GM12872 (cell line): Measurements from ENCODE around the gene ZNF223.

Experiments
- TF ChIP-seq, protein P1 (sequence below): IDR thresholded peaks from 3 replicates; pipeline ENCODE4 v1.5.1; 2011; ENCODE audit warnings: low read depth, mild to moderate bottlenecking, low read length, moderate library complexity; ENCODE audit not compliant: insufficient read depth

Gene ZNF223

DNA sequence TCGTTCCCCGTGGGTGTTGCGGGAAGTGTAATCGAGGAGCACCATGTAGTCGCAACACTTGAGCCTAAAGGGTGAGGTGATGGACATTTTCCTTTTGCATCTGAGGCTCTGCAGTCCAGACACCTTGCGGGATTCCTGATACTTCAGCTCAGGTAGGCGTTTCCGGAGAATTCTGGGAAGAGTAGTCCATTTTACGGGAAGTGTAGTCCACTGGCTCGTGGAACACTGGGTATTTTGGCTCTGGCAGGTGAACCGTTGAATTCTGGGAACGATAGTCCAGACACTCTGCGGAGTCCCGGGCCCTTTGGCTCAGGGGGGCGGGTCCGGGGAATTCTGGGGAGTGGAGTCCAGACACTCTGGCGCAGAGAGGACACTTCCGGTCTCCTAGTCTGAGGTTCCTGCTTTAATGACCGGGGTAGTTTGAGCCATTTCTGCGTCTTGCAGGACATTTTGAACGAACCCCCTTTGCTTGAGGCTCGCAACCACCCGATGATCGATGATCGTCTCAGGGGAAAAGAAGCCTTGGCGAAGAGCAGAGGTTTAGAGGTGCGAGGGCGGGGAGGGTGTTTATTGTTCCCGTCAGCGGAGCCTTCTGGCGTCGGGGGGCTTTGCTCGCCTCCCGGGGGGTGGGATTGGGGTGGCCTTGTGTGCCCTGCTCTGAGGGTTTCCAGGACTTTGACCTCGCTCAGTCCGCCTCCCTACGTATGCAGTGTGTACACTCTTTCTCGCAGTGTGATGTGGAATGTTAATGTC, at the start of gene ZNF223:
Gene ZNF223, plus strand, starts transcription at position 387 of the 753 bp plus-strand sequence. CDS start 3,141 bp downstream, outside the sequence.
- TF ChIP-seq, protein P1, sequence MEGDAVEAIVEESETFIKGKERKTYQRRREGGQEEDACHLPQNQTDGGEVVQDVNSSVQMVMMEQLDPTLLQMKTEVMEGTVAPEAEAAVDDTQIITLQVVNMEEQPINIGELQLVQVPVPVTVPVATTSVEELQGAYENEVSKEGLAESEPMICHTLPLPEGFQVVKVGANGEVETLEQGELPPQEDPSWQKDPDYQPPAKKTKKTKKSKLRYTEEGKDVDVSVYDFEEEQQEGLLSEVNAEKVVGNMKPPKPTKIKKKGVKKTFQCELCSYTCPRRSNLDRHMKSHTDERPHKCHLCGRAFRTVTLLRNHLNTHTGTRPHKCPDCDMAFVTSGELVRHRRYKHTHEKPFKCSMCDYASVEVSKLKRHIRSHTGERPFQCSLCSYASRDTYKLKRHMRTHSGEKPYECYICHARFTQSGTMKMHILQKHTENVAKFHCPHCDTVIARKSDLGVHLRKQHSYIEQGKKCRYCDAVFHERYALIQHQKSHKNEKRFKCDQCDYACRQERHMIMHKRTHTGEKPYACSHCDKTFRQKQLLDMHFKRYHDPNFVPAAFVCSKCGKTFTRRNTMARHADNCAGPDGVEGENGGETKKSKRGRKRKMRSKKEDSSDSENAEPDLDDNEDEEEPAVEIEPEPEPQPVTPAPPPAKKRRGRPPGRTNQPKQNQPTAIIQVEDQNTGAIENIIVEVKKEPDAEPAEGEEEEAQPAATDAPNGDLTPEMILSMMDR: no peak

DNA sequence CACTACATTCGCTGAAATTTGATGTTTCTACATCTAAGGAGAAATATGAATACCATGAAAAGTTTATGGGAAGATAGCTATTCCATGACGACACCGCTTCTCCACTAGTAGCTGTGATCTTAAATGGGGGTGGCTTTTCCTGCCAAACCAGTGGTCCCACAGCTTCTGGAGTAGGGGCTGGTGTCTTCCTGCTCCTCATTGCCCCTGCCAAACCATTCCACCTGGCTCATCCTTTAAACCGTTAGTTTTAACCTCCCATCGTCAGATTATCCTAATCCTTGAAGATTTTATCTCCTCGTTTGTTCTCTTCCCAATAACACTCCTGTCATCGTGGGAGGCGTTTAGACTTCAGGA, 49.6 kb upstream of the ZNF223 start:
- TF ChIP-seq, protein P1: no peak

DNA sequence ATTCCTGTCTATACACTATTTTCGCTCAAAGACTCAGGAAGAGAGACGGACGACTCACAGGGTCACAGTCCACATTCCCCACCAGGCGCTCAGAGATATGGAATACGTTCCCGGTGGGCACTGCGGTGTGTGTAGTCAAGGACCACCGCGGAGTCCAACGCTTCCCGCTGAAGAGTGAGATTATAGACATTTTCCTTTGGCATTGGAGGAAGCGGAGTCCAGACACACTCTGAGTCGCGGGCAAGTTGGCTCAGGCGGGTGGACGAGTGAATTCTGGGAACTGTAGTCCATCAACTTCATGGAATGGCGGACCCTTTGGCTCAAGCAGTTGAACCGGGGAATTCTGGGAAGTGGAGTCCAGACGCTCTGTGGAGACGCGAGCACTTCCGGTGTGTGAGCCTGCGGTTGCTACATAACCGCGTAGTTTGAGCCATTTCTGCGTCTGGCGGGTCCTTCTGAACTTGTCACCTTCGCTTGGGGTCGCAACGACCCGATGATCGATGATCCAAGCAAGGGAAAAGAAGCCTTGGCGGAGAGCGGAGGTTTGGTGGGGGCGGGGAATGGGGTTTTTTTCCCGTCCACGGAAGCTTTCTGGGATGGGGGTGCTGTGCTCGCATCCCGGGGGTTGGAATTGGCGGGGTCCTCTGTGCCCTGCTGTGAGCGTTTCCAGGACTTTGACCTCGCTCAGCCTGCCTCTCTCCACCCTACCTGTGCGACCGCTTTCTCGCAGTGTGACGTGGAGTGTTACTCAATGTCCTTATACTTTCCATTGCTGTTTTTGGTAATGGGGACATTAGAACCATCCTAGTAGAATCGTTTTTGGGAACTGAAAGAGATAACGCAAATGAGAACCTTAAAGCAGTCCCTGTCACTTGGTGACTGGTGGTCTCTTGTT, 49.0 kb upstream of the ZNF223 start, which contains the start of gene ZNF230:
Gene ZNF230, plus strand, starts transcription at position 392 of the 895 bp plus-strand sequence. CDS start 4,122 bp downstream, outside the sequence.
- TF ChIP-seq, protein P1: no peak

DNA sequence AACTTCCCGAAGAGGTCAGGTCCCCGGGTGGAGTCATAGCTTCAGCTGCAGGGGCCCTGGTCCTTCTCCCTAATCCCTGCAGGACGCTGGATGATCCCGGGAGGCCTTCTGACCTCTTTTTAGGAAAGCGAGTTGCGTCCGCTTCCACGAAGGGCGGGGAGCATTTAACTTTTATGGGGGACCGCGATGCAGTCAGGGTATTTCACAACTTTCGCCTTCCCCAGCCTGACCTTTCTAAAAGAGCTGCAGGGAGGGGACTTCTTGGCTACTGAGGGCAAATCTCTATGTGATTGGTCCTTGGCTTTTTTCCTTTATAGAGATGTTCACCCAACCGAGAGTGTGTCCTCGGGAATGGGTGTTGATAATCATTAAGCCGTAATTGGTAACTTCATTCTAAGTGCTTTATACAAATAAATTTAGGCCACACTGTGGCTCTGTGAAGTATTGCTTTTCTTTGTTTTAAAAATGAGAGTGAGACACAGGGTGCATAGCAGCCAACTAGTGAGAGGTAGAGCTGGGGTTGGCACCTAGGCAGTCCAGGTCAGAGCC, 48.3 kb upstream of the ZNF223 start:
- TF ChIP-seq, protein P1: no peak

DNA sequence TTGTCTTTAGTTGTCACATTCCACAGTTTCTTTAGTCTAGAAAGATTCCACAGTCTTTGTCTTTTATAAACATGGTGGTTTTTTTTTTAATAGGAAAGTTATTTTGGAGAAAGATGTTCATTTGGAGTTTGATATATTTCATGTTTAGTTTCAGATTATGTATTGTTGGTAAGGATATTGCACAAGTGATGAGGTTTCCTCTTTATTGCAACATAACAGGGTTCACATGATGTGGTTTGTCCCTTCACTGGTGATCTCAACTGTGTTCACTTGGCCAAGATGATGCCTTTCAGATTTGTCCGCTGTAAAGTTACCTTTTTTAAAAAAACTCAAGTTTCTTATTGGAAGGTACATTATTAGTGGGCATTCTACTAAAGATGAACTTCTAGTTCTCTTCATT, 45.9 kb upstream of the ZNF223 start:
- TF ChIP-seq, protein P1: no peak

DNA sequence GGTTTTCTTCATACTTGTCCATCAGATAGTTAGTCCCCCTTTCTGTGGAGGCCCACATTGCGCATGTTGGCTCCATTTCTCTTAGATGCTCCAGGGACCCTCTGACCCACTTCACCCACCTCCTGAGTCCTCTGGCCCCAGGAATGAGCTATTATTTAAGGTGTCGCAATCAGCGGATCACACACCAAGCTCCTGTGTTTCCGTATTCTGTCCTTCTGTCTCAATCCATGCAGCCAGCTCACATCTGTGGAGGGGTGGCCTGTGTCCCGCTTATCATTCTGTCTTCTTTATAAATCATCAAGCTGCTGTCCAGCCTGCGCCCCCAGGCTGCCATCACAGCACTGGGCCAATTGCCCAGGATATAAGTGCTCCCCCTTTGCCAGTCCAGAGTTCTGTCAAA, 44.4 kb upstream of the ZNF223 start:
- TF ChIP-seq, protein P1: no peak

DNA sequence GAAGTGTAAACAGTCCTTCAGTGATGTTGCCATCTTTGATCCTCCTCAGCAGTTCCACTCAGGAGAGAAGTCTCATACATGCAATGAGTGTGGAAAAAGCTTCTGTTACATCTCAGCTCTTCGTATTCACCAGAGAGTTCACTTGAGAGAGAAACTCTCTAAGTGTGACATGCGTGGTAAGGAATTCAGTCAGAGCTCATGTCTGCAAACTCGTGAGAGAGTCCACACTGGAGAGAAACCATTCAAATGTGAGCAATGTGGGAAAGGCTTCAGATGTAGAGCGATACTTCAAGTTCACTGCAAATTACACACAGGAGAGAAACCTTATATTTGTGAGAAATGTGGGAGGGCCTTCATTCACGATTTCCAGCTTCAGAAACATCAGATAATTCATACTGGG, 41.4 kb upstream of the ZNF223 start:
- TF ChIP-seq, protein P1: no peak
